PC-3 (cell line): ENCODE data around the gene PLPP3. TPM values are rescaled to one million over a fixed set of nuclear protein-coding genes. Genes with fewer than 3 reads are reported as not detected.

ENCODE experiments used
- ATAC-seq: fragments of 200-7000 bp; cut with Tn5 transposase; 2 replicates; pipeline ENCODE4 v1.9.1; 2020; ENCODE audit warnings: mild to moderate bottlenecking, moderate library complexity
- BruUV-seq: library from RNA; stranded (reverse); fragments of 400-500 nt; replicated peaks from 2 replicates; lab custom pipeline; 2021; lab: Mats Ljungman, UMichigan
- CTCF ChIA-PET: fragments of 300-600 bp; sonication (Branson Sonifier 250); formaldehyde crosslinking; loops from one replicate; lab custom pipeline; 2022; ENCODE audit warnings: antibody characterized with exemption; lab: Charles Lee
- POLR2A ChIA-PET: fragments of 300-600 bp; sonication (Branson Sonifier 250); formaldehyde crosslinking; loops from one replicate; lab custom pipeline; 2022; ENCODE audit warnings: antibody characterized with exemption; ENCODE audit not compliant: unreplicated experiment; lab: Charles Lee
- DNase-seq: peaks from one replicate; pipeline ENCODE4 v3.0.0-alpha.2; 2015
- H2AFZ ChIP-seq: fragments of 300-600 bp; sonication (generic); 2 replicates; pipeline ENCODE4 v1.6.0; 2016; ENCODE audit warnings: antibody characterized with exemption, low read length
- H3F3A ChIP-seq: fragments of 300-600 bp; sonication (generic); one replicate; pipeline ENCODE4 v1.6.0; 2017; ENCODE audit warnings: antibody characterized with exemption, low read length, control low read depth, mild to moderate bottlenecking; ENCODE audit not compliant: unreplicated experiment
- H3K27ac ChIP-seq: fragments of 300-600 bp; sonication (generic); 2 replicates; pipeline ENCODE4 v1.5.1; 2016; ENCODE audit warnings: mild to moderate bottlenecking, low read length
- H3K27me3 ChIP-seq: fragments of 300-600 bp; sonication (generic); 2 replicates; pipeline ENCODE4 v1.6.1; 2016; ENCODE audit warnings: low read length, mixed read lengths
- H3K36me3 ChIP-seq: fragments of 300-600 bp; sonication (generic); 2 replicates; pipeline ENCODE4 v1.6.1; 2016; ENCODE audit warnings: low read depth, mixed run types, low read length, mixed read lengths
- H3K4me1 ChIP-seq: fragments of 300-600 bp; sonication (generic); 2 replicates; pipeline ENCODE4 v1.5.1; 2016; ENCODE audit warnings: low read length; ENCODE audit not compliant: insufficient read depth
- H3K4me2 ChIP-seq: fragments of 300-600 bp; sonication (generic); 2 replicates; pipeline ENCODE4 v1.6.0; 2016; ENCODE audit warnings: low read length
- H3K4me3 ChIP-seq: fragments of 300-600 bp; sonication (generic); 2 replicates; pipeline ENCODE4 v1.5.1; 2016; ENCODE audit warnings: mild to moderate bottlenecking, low read length, mixed read lengths
- H3K79me2 ChIP-seq: fragments of 300-600 bp; sonication (generic); 2 replicates; pipeline ENCODE4 v1.6.1; 2017; ENCODE audit warnings: low read length, mixed read lengths
- H3K9ac ChIP-seq: fragments of 300-600 bp; sonication (generic); 2 replicates; pipeline ENCODE4 v1.6.0; 2016; ENCODE audit warnings: mild to moderate bottlenecking, low read length
- H3K9me2 ChIP-seq: fragments of 300-600 bp; sonication (generic); replicated peaks from 2 replicates; pipeline ENCODE4 v1.6.1; 2016; ENCODE audit warnings: mixed run types, low read length, mixed read lengths
- H3K9me3 ChIP-seq: fragments of 300-600 bp; sonication (generic); 2 replicates; pipeline ENCODE4 v1.6.1; 2016; ENCODE audit warnings: low read length, mixed read lengths
- H4K20me1 ChIP-seq: fragments of 300-600 bp; sonication (generic); 2 replicates; pipeline ENCODE4 v1.6.1; 2016; ENCODE audit warnings: low read length, mixed read lengths
- EZH2 ChIP-seq: fragments of 300-600 bp; sonication (generic); IDR thresholded peaks from one replicate; pipeline ENCODE4 v1.6.1; 2017; ENCODE audit warnings: antibody characterized with exemption, mild to moderate bottlenecking, low read length; ENCODE audit not compliant: unreplicated experiment
- EZH2phosphoT487 ChIP-seq: fragments of 300-600 bp; sonication (generic); IDR thresholded peaks from 2 replicates; pipeline ENCODE4 v1.6.1; 2018; ENCODE audit warnings: mild to moderate bottlenecking, antibody characterized with exemption, low read length, borderline replicate concordance
- intact Hi-C: fragments of 100-400 bp; cut with micrococcal nuclease; formaldehyde crosslinking; loops from 2 replicates; pipeline ENCODE4 v1.9.0; 2023
- total RNA-seq: library from RNA; depleted of rRNA; stranded (reverse); fragments of >200 nt; gene quantifications from 2 replicates; pipeline ENCODE4 v1.2.3, GENCODE V29; 2014
- TF ChIP-seq, protein P1 (sequence below): fragments of 300-600 bp; sonication (generic); conservative IDR thresholded peaks from 2 replicates; pipeline ENCODE4 v1.5.1; 2017; ENCODE audit warnings: antibody characterized with exemption, low read depth, mild to moderate bottlenecking, low read length

The PLPP3 gene
- total RNA-seq, 1 experiment from 2014 or later, result 41.0 TPM

DNA sequence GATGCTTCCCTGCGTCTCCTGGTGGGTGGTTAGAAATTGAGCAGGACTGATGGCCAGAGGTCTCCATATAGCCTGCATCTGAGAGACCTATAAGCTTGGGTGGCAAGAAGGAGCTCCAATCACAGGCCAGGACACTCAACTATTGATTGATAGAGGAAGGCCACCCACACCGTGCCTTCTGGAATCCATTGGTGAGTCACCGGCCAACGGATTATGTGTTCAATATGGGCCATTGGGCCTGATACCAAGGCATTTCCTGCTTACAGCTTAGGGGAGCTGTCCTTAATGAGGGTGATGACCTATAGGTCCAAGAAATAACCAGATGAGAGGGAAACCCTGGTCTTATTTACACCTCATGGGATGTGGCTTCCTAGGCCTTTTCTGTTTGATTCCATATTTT, 115.1 kb downstream of the PLPP3 start:
- TF ChIP-seq EZH2 (no peak), EZH2phosphoT487 (no peak)
- TF ChIP-seq, protein P1, sequence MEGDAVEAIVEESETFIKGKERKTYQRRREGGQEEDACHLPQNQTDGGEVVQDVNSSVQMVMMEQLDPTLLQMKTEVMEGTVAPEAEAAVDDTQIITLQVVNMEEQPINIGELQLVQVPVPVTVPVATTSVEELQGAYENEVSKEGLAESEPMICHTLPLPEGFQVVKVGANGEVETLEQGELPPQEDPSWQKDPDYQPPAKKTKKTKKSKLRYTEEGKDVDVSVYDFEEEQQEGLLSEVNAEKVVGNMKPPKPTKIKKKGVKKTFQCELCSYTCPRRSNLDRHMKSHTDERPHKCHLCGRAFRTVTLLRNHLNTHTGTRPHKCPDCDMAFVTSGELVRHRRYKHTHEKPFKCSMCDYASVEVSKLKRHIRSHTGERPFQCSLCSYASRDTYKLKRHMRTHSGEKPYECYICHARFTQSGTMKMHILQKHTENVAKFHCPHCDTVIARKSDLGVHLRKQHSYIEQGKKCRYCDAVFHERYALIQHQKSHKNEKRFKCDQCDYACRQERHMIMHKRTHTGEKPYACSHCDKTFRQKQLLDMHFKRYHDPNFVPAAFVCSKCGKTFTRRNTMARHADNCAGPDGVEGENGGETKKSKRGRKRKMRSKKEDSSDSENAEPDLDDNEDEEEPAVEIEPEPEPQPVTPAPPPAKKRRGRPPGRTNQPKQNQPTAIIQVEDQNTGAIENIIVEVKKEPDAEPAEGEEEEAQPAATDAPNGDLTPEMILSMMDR, result no peak
- Histone ChIP-seq H3K9me3 (no peaks in the 10 kb centered on the region), H3K27me3 (no peaks in the 10 kb centered on the region), H2AFZ (no peak overlapping the region), H3K9me2 (no peaks in the 10 kb centered on the region), H4K20me1 (no peaks in the 10 kb centered on the region), H3K4me2 (no peak overlapping the region), H3K4me1 (no peaks in the 10 kb centered on the region), H3F3A (no peaks in the 10 kb centered on the region), H3K4me3 (no peak overlapping the region), H3K9ac (no peak overlapping the region), H3K36me3 (no peaks in the 10 kb centered on the region), H3K79me2 (no peaks in the 10 kb centered on the region), H3K27ac (no peak overlapping the region)
- intact Hi-C loops, result no loop called here
- ATAC-seq (no peak), DNase-seq (no peak)
- ChIA-PET POLR2A (no interaction called here), CTCF (no interaction called here)
- BruUV-seq, result no TSS peak

- Histone ChIP-seq H3K9me3 (no peaks in the 10 kb centered on the region), H3K79me2 (no peaks in the 10 kb centered on the region), H3K9ac (no peak overlapping the region), H3K36me3 (no peaks in the 10 kb centered on the region), H3K27me3 (no peaks in the 10 kb centered on the region), H3K4me1 (no peaks in the 10 kb centered on the region), H2AFZ (no peak overlapping the region), H3F3A (no peaks in the 10 kb centered on the region), H3K4me3 (no peak overlapping the region), H3K9me2 (no peaks in the 10 kb centered on the region), H3K4me2 (no peak overlapping the region), H4K20me1 (no peaks in the 10 kb centered on the region), H3K27ac (no peak overlapping the region)
- intact Hi-C loops, result no loop called here
- CTCF ChIA-PET, result no interaction called here
- DNase-seq, result no peak
- POLR2A ChIA-PET, result no interaction called here
- no TSS peak for BruUV-seq
- no peak for ATAC-seq
- no peak for TF ChIP-seq EZH2phosphoT487
- no peak for TF ChIP-seq EZH2
- TF ChIP-seq, protein P1, result no peak
Measured at GRCh38 chr1:56463376-56463775, 116.0 kb downstream of the PLPP3 start.

- H3K36me3 ChIP-seq, result no peaks in the 10 kb centered on the region
- H3K79me2 ChIP-seq, result no peaks in the 10 kb centered on the region
- intact Hi-C loops, result no loop called here
- no peak overlapping the region for H3K4me3 ChIP-seq
- H3K4me2 ChIP-seq, result no peak overlapping the region
- H4K20me1 ChIP-seq, result no peaks in the 10 kb centered on the region
- H3K27ac ChIP-seq, result no peak overlapping the region
- peaks cover 1% of the 10 kb centered on the region; the same call in 1 of the 2 replicates for H3K4me1 ChIP-seq
- no peak for DNase-seq
- ChIA-PET CTCF (no interaction called here), POLR2A (no interaction called here)
- no peak overlapping the region for H2AFZ ChIP-seq
- no TSS peak for BruUV-seq
- no peaks in the 10 kb centered on the region for H3F3A ChIP-seq
- no peak for ATAC-seq
- no peaks in the 10 kb centered on the region for H3K9me2 ChIP-seq
- no peak overlapping the region for H3K9ac ChIP-seq
- H3K27me3 ChIP-seq, result no peaks in the 10 kb centered on the region
- no peak for TF ChIP-seq EZH2phosphoT487
- TF ChIP-seq EZH2, result no peak
- TF ChIP-seq, protein P1, result no peak
- no peaks in the 10 kb centered on the region for H3K9me3 ChIP-seq
Measured at GRCh38 chr1:56462209-56462608, 117.2 kb downstream of the PLPP3 start.
